GDM1 (cell line): ENCODE measurements around the gene DUOX1.
"Not testable (repeated sequence)": the region's sequence is repeated elsewhere in the genome, so short reads cannot be mapped to it uniquely, and the experiment has no call there.

Source experiments
- DNase-seq: peaks from one replicate; lab custom pipeline; 2025; lab: John Stamatoyannopoulos, UW

DUOX1 gene

GRCh38 chr15:45129651-45130129 is at the start of gene DUOX1, which contains the start of gene DUOXA1:
TSS of gene DUOX1 (plus strand) at chr15:45129994. CDS start at chr15:45131967, 1,973 bp downstream.
TSS of gene DUOXA1 (minus strand) at chr15:45129879. CDS start at chr15:45123014, 6,865 bp downstream.
- no peak for DNase-seq

DNA sequence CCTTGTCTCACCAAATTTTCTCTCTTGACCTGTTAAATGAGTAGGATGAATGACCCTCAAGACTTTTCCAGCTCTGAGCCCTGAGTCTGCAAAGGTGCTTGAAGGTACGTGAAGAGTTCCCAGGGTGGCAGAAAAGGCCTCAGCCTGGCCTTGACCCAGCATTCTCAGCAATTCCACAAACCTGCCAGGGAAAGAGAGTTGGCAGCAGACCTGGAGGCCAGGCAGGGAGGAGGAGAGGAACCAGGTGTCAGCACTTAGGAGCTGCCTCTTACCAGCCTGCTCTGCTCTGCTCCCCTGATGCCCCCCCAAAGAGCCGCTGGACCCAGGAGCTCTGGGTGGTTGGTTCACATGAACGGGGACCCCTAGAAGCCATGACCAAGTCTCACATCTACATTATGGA is 49.2 kb upstream of the DUOX1 start:
- not testable (repeated sequence) for DNase-seq

- DNase-seq, result not testable (repeated sequence)
Observed at GRCh38 chr15:45082412-45082811, 47.4 kb upstream of the DUOX1 start.

DNA sequence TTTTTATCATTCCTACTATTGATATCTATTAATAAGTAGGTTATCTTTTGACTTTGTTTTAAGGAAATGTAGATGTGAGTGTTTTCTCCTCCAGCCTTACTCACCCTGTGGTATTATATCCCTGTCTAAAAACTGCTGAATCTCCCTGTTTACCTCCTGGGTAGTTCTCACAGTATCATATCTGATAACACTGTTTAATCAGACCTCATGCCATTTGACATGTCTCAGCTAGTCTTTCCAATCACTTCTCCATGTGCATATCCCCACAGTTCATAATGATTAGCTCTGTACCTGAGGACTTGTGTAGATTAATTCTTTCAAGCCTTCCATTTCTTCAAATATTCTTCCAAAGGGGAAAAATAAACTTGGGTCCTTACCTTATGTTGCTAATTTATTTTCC is 46.6 kb upstream of the DUOX1 start:
- DNase-seq, result no peak

- no peak for DNase-seq
Observed at GRCh38 chr15:45084163-45084562, 45.6 kb upstream of the DUOX1 start.

GRCh38 chr15:45087513-45087912 is 42.3 kb upstream of the DUOX1 start:
- no peak for DNase-seq

GRCh38 chr15:45088801-45089711 is 40.7 kb upstream of the DUOX1 start:
- DNase-seq, result no peak

GRCh38 chr15:45089712-45090373 is 40.0 kb upstream of the DUOX1 start:
- DNase-seq, result no peak

- no peak for DNase-seq
Observed at GRCh38 chr15:45091161-45091560, 38.6 kb upstream of the DUOX1 start.

DNA sequence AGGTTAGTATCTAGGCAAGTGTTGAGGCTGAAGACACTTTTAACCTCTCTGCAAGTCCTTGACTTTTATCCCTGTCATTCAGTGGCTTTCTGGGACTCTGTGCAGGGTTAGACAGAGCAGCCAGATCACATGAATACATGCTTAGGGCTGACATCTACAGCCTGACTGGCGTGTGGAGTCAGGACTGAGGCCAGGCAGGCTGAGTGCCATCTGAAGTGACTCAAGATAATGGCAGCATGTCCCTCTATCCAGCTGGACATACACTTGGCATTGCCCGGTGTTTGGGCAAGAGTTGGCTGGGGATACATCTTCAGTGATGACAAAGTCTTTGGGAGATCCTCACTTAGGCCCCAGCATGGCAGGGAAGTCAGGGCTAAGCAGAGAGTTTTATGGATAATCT is 38.2 kb upstream of the DUOX1 start:
- DNase-seq, result no peak

DNA sequence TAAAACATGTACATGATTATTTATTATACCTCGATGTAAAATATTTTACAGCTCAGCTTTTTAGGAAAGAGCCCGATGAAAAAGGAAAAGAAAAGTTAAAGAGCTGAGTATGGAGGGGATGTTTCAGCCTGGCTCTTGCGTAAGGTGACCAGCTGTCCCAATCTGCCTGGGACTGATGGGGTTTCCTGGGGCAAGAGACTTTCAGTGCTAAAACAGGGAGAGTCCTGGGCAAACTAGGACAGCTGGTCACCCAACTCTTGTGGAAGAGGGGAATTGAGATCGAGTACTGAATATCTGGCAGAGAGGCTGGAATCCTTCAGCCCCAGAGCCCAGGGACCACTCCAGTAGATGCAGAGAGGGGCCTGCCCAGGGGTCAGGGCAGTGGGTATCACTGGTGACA is 36.8 kb upstream of the DUOX1 start:
- no peak for DNase-seq

- DNase-seq, result no peak
Observed at GRCh38 chr15:45093622-45094357, 36.0 kb upstream of the DUOX1 start.

GRCh38 chr15:45094358-45094730 is 35.5 kb upstream of the DUOX1 start:
- DNase-seq, result no peak

- no peak for DNase-seq
Observed at GRCh38 chr15:45095661-45096060, 34.1 kb upstream of the DUOX1 start.

- DNase-seq, result no peak
Observed at GRCh38 chr15:45097466-45097865, 32.3 kb upstream of the DUOX1 start.

GRCh38 chr15:45099549-45100165 is 30.1 kb upstream of the DUOX1 start:
- DNase-seq, result no peak

- DNase-seq, result no peak
Observed at GRCh38 chr15:45100884-45101625, 28.7 kb upstream of the DUOX1 start.

DNA sequence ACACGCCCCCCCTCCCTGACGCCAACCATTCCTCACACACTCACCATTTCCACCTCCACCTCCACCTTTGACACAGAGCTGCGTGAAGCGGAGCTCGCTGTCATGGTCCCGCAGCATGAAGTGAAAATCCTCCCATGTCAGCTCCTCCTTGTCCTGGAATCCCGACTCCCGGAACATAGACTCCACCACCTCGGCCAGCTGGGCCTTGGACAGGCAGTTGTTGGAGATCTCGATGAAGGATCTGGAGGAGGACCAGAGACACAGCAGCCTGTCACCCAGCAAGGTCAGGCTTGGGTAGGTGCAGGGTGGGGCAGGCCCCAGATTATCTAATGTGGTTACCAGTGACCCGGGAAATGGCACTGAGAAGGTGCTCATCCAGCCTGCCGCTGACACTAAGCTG is 28.0 kb upstream of the DUOX1 start:
- DNase-seq, result no peak

DNA sequence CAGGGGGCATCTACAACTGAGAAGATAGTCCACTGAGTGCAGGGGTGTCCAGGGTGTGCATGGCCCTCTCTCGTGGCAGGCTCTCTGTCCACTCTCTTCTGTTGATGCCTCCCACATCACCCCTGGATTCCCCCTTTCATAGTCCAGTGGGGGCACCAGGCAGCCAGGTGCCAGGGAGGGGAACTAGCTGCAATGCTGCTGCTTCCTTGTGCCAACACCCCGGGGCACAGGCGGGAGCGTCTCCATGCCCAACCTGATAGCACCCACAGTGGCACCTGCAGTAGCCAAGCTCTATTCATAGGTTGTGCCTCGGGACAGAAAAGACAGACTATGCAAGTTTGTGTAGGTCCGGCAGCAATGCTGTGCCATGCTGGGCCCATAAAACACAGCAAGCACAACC is 27.6 kb upstream of the DUOX1 start:
- no peak for DNase-seq

GRCh38 chr15:45104170-45104569 is 25.6 kb upstream of the DUOX1 start:
- DNase-seq, result not testable (repeated sequence)

DNA sequence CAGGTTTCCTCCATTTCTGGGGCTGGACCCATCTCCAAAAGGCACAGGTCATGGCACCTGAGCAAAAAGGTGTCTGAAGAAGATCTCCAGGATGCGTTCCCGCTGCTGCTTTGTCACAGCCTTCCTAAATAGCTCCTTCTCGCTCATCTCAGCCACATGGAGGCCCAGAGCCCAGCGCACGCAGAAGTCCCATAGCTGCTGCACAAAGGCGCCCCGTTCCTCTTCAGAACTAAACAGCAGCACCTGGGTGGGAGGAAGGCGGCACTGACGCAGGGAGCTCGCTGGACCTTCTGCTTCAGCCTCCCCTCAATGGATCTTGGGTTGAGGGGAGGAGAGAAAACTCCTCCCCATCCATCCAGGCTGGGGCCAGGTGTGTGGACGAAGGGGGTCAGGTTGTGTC is 24.2 kb upstream of the DUOX1 start:
- DNase-seq, result no peak
